ENCODE results near the gene GIGYF2.
A peak's percentile ranks its signal among the peaks of the same experiment; 100 is the strongest.
"Not testable (repeated sequence)": the region's sequence is repeated elsewhere in the genome, so short reads cannot be mapped to it uniquely, and the experiment has no call there.

The GIGYF2 gene

GRCh38 chr2:232688201-232688600 lies 8.9 kb upstream of the GIGYF2 start:
- DNase-seq, result no peak

GRCh38 chr2:232689152-232689910 lies 7.8 kb upstream of the GIGYF2 start:
- no peak for DNase-seq

DNA sequence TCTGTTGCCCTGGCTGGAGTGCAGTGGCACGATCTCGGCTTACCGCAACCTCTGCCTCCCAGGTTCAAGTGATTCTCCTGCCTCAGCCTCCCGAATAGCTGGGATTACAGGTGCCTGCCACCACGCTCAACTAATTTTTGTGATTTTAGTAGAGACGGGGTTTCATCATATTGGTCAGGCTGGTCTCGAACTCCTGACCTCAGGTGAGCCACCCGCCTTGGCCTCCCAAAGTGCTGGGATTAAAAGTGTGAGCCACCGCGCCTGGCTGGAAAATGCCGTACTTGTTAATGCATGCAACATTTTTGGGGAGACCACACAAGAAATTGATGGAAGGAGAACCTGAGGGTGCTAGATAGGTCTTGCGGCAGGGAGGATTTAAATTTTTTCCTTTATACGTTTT lies 6.0 kb upstream of the GIGYF2 start:
- DNase-seq, result not testable (repeated sequence)

DNA sequence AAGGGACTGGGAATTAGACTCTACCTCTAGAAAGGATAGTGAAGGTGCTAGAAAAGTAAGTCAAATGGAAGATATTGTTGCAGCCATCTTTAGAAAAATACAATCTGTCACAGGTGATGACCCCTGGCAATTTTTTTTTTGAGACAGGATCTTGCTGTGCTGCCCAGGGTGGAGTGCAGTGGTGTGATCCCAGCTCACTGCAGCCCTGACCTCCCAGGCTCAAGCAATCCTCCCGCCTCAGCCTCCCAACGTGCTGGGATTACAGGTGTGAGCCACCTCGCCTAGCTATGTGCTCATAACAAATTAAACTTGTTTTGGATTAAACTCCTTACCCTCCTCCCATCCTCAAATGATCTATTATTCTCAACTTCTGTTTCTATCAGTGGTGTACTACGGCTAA lies 3.8 kb upstream of the GIGYF2 start:
- no peak for DNase-seq

DNA sequence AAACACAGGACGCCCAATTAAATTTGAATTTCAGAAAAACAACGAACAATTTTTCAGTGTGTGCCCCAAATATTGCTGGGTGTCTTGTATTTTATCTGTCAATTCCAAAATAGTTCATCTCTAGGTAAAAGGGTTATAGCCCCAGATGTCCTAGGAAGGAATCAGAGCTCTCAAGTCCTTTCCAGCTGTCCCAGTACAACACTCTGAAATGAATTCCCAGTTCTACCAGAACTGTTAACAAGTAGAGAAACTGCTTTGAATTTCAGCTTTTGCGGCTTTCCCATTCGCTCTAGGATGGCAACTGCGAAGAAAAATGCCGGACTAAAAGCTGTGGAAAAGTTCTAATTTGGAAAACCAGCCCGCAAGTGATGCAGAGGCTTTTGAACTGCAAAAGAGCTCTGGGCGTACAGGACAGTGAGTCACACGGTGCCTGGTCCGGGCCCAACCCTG lies 497 bp upstream of the GIGYF2 start:
- no peak for DNase-seq

- DNase-seq, result no peak
Measured at GRCh38 chr2:232697807-232698110, 628 bp downstream of the GIGYF2 start.

DNA sequence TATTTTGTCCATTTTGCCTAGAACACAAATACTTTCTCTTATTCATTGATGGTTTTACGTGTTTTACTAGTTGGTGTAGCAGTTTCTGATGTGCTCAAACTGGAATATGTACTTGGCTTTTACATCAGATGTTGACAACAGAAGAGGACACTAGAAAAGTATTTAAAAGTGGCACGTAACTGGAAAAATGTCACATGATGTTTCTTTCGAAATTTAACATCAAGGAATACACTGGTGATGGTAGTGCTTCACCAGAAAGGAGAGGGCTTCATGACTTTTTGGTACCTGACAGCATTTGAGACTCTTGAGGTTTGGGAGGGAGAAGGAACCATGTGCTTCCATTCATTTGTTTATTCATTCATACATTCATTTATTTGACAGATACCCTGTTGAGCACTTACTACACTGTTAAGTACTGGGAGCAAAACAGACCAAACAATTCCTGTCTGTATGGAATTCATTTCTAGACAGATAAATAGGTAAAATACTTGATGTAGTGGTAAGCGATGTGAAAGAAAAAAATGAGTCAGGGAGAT lies 1.5 kb downstream of the GIGYF2 start:
- DNase-seq, result no peak

DNA sequence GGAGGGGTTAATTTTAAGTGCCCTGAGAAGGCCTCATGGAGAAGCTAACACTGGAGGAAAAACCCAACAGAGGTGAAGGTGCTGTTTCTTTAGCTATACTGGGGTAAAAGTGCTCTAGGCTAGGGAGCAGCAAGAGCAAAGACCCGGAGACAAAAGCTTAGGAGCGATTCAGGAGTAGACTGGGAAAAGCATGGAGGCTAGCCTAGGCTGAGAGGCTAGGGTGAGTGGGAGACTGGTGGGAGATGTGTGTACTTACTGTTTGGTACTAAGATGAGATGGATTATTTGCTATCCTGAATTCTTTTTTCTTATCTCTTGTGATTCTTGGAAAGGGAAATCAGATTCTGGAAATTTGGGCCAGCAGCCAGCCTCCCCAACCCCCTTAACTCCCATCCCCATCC lies 2.0 kb downstream of the GIGYF2 start:
- no peak for DNase-seq

DNA sequence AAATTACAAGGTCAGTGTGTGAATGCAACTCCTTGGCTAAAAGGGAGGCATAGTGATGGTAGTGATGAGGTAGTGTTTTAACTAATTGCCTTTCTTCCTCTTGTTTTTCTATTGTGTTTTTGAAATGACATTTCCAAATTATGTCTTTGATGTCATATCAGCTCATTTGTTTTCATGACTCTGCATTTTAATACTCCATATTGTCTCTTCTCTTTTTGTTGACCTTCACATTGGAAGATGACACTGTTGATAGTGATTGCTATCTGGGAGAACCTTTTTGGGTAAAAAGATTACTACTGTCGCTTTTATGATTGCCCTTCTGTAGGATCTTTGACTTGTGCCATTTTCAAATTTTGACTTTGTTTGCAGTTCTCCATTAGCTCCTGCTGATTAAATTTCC lies 3.0 kb downstream of the GIGYF2 start:
- no peak for DNase-seq

DNA sequence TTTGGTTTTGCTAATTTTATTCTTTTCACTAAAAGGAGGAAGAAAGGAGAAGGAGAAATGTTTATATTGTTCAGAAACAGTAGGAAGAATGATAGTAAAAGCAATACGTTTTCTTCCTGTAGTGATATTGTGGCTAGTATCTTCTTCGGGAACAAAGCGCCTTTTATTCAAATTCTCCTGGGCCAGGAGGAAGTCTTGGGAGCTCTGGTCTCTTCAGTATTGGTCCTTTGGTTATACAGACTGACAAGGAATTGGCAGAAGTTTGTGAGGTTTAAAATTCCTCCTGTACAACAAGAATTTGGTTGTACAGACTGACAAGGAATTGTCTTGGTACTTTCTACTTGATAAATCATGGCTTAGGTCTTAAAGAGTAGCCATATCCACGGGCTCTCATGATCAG lies 9.9 kb downstream of the GIGYF2 start:
- DNase-seq, result no peak

- DNase-seq, result no peak
Measured at GRCh38 chr2:232713505-232713904, 16.4 kb downstream of the GIGYF2 start.

- no peak for DNase-seq
Measured at GRCh38 chr2:232714969-232715368, 17.8 kb downstream of the GIGYF2 start.

GRCh38 chr2:232720056-232720455 lies 22.9 kb downstream of the GIGYF2 start:
- DNase-seq, result not testable (repeated sequence)

DNA sequence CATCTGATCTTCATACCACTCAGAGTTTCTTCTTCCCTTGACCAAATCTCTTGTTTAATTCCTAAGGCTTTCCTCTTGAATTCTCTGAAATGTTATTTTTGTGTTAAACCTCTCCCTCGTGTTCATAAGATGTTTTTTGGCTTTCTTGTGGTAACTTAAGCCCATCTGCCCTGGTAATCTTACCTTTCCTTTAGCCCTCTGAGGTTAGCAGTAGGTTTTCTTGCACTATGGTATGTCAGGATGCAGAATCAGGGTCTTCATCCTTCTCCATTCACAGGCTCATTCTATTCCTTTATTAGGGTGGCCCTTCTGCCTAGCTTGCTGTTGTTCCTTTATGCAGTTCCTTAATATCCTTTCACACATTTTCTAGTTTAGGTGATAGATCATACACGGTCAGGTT lies 24.1 kb downstream of the GIGYF2 start:
- no peak for DNase-seq

GRCh38 chr2:232721882-232722281 lies 24.8 kb downstream of the GIGYF2 start:
- no peak for DNase-seq

GRCh38 chr2:232723027-232723426 lies 25.9 kb downstream of the GIGYF2 start:
- no peak for DNase-seq

GRCh38 chr2:232728785-232729184 lies 31.7 kb downstream of the GIGYF2 start:
- DNase-seq, result no peak

DNA sequence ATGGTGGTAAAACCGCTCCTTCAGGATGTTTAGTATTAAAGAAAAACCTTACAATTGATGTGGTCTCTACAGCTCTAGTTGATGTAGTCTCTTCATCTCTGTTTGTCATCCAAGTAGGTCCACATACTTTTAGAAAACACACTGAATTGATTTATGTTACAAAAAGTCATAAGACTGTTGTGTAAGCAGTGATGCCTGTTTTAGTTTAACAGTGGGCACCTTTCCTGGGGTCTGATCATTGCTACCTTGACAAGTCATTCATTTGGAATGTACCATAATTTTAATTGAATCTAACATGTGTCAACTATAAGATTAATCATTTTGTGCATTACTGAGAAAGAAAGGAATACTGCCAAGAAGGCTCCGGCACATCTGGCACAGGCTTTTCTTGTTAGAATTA lies 34.3 kb downstream of the GIGYF2 start:
- no peak for DNase-seq

DNA sequence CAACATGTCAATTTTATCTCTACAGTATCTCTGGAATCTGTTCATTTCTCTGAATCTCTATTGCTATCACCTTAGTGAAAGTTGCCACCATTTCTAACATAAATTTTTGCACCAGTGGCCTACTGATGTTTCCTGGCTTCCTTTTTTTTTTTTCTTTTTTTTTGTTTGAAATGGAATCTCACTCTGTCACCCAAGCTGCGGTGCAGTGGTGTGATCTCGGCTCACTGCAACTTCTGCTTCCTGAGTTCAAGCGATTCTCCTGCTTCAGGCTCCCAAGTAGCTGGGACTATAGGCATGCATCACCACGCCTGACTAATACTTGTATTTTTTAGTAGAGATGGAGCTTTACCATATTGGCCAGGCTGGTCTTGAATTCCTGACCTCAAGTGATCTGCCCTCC lies 44.2 kb downstream of the GIGYF2 start:
- DNase-seq, result no peak

GRCh38 chr2:232741972-232742371 lies 44.8 kb downstream of the GIGYF2 start:
- no peak for DNase-seq

- no peak for DNase-seq
Measured at GRCh38 chr2:232744963-232745362, 47.8 kb downstream of the GIGYF2 start.

GRCh38 chr2:232748038-232748437 lies 50.9 kb downstream of the GIGYF2 start:
- DNase-seq, result no peak

GRCh38 chr2:232749331-232749730 lies 52.2 kb downstream of the GIGYF2 start:
- DNase-seq, result no peak

DNA sequence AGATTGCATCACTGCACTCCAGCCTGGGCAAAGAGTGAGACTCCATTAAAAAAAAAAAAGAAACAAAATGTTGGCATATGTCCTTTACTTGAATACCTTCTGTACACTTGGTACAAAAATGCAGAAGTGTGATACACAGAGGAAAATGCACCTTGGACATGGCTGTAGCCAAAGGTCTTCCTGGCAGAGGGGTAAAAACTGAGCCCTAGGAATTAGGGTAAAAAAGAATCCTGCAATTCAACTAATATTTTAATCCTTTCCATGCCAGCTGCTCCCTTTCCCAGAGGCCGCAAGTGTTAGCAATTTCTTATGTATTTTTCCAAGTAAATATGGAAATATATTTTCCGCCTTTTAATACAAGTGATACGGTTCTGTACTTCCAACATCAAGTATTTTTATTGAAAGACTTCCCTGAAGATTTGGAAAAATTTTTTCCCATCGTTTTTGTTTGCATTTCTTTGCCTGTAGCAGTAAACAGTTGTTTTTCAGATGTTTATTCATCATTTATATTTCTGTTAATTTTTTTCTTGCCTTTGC lies 53.1 kb downstream of the GIGYF2 start:
- DNase-seq, result no peak

- DNase-seq, result peak; percentile 10
Measured at GRCh38 chr2:232757905-232758304, 60.8 kb downstream of the GIGYF2 start.
